Measurements from ENCODE around the gene CMSS1.

The CMSS1 gene

DNA sequence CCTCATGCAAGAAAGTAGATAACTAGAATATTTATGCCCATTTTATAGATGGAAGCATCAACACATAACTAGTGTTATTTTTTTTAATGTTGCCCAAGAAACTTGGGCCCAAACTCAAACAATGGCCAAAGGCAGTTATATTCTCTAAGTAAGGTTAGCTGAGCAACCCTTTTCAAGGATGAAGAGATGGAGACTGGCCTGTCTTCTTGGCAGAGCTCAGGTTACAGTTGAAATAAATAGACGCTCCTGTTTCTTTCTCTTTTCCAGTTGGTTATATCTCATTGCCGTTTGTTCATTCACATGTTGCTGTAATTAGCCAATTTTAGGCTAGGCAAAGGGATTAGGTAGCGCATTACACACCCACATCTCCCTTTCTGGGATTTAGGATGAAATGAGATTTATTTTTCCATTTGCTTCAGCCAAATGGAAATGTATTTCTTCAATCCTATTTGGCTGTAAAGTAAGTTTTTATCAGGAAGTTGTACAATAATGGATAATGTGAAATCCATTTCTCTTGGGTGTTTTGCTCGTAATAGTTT is 93.2 kb downstream of the CMSS1 start:
- DNase-seq, result no peak

DNA sequence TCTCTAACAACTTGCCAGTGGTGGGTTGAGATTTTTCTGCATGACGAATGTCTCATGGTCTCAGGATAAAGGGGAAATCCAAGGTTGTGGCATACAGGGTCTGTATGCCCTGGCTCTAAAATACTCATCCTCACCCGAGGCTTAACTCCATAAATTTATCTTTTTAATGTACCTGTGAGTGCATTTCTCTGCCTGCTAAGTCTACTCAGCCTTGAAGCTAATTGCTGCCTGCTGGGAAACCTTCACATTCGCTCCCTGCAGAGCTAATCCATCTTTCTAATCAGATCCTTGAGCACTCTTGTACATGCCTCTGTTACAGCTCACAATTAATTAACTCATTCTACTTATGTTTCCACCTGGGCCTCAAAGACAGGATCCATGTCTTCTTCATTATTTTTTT is 93.8 kb downstream of the CMSS1 start:
- DNase-seq, result no peak

DNA sequence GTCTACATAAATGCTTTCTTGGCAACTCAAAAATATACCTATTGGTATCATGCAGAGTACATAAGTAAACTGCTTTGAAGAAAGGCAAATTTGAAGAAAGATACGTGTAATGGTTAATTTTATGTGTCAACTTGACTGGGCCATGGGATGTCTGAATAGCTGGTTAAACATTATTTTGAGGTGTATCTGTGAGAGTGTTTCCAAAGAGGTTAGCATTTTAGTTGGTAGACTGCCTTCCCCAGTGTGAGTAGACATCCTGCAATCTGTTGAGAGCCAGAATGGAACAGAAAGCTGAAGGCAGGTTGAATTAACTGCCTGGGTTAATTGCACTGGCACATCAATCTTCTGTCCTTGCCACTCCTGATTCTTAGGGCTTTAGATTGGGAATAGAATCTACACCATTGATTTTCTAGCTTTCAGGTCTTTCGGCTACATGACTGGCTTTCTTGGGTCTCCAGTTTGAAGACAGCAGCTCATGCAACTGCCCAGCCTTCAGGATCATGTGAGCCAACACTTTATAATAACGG is 98.3 kb downstream of the CMSS1 start:
- DNase-seq, result no peak

DNA sequence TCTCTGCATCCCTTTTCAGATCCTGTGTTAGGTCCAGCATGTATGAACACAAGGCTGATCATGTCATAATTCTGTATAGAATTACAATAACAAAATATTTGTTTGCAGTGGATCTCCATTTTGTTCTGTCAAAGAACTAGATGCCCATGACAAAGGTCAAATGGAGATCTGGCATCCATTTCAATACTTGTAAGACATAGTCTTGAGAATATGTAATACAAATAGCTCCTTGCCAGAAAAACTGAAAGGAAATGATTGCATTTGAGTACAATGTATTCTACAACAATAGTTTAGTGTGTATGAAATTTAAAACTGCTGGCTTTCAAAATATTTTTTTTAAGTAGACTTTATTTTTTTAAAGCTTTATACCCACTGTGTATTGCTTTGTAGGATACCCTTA is 101.1 kb downstream of the CMSS1 start:
- no peak for DNase-seq

DNA sequence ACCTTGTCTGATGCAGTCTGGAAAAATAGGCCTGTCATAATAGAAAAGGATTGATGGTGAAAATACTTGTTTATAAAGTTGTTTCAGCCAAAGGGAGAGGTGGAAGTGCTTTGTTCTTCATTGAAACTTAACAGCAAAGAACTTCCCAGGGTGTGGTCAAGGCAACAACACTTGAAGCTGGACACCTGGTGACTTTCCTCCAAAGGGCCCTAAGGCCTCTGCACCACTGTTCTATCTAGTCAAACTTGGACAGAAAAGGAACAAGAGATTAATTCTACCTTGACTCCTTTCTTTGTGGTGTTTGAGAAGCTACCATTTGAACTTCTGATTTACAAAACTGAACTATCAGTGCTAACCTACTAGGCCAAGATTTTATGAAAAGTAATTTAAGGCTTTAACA is 102.0 kb downstream of the CMSS1 start:
- DNase-seq, result no peak

DNA sequence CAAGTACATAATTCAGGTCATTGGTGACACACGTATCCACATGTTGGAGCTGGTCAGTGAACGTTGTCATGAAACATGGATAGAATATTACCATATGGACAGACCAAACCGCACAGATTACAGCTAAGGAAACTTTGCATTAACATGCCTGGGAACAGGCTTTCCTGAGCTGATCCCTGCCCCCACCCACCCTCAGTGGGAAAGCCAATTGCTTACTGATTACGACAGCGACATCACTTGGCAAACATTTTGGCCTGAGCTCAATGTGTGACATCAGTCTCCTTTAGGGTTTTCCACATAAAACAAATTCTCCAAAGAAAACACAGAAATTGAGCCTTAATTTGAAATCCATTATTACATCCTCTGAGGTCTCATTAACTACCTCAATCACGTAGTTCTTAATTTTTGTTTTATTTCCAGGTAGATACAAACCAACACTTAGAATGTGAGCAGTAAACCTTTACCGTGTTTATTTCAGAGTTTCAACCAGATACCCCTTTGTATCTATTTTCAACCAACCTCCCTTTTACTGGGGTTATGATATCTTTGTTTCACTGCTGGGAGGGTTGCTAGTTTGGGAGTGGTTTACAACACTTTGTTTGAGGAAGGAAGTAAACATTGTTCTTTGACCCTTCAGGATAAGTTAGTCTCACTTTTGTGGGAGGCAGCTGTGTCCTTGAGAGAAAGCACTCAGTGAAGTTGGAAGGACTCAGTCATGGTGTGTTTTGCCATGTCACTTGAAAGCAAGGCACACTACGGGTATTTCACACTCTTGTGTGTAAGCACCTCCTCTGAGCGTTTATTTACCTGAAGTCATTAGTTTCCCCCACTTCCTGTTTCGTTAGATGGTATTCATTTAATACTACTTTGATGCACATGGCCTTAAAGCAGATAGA is 103.1 kb downstream of the CMSS1 start:
- no peak for DNase-seq

DNA sequence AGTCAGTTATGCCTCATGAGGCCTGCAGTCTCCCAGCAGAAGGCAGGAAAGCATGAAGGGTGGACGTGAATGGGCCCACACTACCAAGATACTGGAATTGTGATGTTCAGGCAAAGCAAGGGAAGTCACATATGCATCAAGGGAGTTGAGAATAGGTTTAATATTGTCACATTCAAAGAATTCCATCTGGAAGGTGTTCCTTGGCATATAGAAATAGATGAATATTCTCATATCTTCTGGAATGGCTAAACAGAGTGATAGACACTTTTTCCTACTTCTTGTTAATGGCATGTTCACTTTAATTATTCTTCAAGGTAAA is 103.7 kb downstream of the CMSS1 start:
- DNase-seq, result no peak

DNA sequence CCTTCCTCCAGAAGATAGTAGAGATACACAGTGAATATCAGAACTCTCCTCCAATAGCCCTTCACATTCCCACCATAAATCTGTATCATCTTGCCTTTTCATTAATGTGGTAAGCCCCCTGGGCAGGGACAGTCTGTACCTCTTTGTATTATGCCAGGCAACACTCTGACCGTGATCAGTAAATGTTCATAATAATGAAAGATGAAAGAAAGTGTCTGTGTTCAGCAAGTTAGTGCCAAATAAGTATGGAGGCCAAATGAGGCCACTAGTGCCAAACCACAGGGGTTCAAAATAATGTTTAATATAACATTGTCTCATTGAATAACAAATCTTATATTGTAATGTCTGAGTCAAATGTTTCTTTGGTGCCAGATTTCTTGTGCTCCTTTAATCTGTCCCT is 104.3 kb downstream of the CMSS1 start:
- DNase-seq, result no peak

DNA sequence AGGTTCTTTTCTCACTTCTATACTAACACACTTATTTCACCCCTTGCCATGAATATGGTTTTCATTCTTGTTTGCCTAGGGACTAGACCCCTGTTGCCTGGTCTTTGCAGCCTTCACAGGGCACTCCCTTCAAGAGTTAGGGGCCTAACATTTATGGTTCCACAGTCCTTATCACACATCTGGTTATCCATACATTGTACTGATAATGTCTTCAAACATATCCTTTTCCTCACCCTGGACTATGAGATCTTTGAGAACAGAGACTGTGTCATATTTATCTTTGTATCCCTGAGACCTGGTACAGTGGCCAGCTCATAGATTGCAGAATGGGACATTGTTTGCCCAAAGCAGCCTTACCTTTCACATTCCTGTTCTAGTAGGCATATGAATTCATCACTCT is 106.2 kb downstream of the CMSS1 start:
- no peak for DNase-seq

DNA sequence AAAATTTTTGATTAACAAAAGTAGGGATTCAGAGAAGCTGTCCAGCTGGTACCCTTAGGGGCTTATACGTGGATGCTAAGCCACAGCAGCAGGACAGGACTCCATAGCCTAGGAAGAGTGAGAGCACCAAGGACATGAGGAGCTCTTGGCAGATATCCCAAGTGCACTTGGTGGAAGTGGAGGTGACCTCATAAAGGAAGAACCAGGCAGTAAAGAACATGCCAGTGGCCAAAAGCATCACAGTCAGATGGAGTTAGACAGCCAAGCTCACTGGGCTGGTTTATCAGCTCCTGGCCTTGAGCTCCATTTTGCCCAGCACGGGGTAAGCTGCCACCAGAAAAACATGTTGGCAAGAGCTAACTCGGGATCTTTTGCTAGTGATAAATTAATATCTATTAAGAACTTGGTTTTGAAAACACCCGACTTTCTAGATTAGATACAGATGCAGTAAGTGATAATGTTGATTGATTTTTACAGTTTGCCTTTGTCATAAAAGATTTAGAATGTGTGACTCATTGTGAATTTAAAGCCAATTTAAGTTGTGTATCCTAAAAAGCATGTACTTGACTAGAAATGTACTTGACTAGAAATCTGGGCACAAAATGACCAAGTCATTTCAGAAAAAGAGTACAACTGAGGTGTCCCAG is 108.0 kb downstream of the CMSS1 start:
- DNase-seq, result no peak

DNA sequence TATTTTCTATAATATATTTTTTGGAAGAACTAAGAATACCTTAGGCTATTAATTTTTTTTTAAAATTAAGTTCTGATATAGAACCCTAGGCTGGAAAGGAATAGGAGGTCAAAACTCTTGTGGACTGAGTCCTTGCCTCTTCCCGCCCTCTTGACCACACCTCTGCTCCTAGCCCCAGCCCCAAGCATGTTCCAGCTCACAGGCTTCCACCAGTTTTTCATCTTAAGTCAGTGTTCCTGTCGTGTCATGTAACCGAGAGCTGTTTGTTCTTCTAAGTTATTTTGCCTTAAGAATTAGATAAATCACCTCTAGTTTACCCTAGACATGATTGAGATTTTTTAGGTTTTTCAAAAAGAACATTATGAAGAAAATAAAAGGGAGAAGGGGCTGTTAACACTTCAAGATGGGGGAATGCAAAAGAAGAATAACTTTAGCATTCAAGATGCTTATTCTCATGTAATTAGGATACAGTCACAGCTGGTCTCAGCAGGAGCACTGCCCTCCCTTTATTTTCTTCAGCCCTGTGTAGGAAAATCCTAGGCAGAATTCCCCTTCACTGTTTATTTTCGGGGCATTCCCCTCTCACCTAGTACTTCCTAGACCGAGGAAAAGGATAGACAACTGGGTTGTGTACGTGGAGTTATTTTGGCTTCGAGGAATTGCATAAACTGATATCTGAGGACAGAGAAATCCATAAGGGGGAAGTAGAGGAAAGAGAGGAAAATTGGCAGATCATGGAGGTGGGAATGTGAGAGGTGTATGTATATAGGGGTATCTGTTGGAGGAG is 110.2 kb downstream of the CMSS1 start:
- no peak for DNase-seq

DNA sequence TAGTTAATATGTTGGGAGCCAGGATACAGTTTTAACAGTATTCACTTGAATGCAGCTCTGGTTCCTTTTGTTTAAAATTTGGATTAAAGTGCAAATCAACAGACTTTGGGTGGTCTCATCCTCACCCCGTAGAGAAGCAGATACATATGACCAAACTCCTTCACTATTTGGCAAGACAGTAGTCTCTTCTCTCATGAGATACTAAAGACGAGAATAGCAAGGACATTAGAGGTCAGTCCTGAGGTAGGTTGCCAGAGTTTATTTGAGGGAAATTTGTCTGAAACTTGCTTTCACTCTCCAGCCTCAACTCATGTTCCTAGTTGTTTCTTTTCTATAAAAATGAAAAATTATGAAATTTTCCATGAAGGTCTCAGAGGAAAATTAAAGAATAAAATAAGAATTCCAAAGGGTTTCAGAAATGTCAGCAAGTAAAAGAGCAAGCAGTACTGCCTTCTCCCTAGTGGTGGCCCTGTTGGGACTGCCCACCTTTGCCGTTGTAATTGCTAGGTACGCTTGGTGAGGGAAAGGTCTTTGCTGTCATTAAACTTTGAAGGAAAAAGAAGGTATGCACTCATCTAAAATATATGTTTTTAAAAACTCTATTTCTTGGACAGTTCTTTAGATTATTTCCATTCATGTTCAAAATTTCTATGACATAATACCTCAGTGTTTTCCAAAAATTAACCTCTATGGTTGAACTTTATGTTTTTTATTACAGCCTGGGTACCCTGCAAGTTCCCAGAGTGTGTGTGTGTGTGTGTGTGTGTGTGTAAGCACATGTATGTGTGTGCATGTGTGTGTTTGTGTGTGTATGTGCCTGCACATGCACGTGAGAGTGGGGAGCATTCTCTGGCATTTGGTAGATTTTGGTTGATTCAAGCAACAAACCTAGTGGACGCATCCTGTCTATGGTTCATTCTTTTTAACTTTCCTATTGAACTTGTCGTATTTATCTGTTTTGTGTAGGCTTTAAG is 111.4 kb downstream of the CMSS1 start:
- DNase-seq, result no peak

DNA sequence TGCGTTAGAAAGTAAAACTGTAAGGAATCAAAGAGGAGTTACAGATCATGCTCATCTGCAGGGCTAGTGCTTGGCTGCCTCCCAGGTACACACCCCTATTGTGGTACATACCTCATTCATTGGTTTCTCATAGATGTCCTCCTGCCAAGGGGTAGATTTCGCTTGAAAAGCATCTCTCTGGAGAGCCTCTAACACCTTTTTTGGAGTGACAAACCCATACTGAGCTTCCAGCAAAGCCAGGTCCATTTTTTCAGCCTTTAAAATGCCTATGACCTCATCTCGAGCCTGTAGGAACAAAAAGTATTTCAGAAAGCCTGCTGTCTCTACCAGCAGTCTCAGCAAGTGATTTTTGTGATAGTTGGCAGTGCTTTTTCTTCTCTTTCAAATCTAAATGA is 112.1 kb downstream of the CMSS1 start:
- DNase-seq, result no peak

DNA sequence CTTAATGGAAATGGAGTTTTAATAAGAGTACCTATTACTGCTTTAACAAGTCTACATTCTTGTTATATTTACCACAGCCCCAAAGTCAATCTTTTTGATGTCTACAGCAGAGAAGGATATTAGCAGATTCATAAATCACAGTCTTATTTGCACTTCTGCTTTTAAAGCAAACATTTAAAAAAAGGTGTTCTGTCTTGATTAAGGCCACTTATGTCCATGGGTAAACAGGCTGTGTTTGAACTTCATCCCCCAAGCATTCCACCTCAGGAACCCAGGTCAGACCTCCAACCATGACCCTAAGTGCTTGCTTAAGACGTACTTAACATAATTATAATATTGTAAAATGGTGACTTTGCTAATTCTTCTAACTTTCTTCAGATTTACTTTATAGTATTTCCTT is 113.4 kb downstream of the CMSS1 start:
- DNase-seq, result no peak

DNA sequence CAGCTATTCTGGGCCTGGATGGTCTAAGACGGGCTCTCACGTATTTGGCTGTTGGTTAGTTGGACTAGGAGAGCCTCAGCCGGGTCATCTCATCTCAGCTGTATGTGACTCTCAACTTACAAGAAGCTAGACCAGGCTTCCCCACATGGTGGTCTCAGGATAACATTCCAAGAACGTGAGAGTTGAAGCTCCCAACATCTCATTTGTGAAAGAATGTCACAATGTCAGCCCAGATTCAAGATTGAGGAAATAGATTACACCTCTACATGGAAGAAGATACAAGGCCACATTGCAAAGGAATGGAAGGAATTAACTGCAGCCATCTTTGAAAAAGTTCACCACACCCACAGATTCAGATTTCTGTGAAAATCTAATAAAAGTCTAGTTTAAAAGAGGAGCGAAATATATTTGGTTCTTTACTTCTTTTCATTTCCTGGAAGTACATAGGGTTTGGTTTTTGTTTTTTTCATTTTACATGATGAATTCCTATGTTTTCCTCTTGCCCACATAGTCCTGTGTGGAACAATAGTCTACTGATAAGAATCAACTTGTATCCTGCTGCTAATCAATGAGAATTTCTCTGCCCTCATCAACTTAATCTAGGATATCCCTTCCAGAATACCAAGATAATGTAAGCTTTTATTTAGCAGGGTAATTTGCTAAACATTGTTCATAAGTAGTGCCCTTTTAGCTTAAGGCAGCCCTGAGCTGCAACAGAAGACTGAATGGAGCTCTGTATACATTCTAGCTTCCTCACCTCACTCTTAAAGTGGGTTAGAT is 116.5 kb downstream of the CMSS1 start:
- no peak for DNase-seq

DNA sequence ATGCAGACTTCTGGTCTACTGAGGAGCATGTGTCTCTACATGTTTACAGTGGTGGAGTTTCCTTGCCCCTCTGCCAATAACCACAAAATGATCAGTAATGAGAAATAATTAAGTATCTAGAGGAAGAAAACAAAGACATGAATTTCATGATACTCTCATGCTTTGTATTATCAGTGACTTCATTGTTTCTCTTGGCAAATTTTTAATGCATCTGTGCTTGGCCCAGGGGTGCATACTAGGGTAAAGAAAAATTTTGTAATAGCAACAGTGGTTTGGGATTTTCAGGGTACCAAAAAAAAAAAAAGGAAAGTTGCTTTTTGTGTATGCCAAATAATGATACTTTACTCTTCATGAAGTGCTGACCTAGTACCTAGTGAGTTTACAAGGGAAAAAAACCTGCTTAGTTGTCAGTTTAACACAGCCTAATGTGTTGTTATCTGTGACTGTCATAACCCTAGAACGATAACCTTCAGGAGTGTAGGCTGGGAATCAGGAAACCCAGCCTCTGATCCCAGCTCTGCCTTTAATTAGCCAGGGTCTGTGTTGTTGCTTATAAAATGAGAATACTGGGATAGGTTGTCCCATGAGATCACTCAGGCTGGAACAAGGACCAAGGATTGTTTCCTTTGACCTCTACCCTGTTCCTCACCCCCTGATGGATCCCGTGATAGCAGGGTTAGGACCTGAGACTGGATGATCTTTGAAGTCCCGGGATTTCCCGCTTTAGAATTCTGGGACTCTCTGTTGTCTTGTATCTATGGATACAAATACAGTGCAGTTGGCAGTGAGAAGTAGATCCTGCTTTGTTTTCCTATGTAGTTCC is 117.5 kb downstream of the CMSS1 start:
- no peak for DNase-seq

DNA sequence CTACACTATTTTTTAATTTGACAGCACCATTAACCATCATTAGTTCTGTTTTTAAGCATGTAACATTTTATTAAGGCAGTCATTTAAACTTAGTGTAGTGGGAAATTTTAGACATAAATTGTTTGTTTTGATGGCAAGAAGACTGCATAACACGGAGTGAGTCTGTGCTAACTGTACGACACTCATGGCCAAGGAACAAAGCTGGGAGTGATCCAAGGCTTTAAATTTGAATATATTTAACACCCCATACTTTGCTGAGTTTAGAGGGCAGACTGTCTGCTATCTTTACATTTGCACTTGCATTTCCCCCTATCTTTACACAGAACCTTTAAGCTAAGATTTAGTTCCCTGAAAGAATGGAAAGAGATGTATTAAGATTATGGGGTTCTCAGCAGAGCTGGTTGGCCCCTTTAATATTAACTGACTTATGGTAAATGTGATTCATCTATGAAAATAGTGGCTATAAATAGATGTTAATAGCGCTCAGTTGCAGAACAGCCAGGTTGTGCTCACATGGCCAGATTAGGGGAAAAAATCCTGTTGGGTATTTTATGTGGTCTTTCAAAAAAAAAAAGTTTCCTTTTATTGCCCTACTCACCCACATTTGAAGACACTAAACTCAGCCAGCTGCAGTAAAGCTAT is 120.7 kb downstream of the CMSS1 start:
- no peak for DNase-seq

DNA sequence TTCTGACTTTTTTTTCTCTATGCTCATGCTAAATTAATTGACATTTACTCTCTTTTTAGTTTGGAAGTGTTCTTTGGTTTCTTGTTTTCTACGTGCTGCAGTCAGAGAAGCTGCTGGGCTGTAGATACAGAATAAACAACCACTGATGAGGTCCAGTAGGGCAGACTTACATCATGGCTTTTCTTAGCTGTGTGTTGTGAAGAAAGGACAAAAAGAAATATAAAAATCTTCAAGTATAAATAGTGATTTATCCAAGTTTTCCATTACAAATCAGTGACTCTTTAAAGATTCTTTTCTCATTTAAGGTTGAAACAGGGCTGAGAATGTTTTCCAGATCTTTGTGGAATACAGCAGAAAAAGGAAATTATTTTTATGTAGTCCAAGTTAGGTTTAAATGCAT is 122.2 kb downstream of the CMSS1 start:
- no peak for DNase-seq

DNA sequence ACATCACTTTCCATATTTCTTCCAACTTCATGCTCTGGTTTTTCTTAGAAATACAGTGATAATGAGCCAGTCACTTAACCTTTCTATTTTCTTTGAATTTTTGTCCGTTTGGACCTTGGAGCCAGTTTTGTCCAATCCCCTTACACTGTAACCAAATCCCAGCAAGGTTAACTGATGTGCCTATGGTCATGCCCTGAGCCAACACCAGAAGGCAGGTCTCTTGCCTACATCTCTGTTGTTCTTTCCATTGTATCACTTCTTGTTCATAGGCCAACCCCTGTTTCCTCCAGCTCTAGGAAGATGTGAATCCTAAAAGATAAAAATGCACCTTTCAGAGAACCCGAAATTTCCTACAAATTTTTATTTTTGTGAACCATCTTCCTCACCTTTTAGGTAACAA is 122.7 kb downstream of the CMSS1 start:
- DNase-seq, result no peak

DNA sequence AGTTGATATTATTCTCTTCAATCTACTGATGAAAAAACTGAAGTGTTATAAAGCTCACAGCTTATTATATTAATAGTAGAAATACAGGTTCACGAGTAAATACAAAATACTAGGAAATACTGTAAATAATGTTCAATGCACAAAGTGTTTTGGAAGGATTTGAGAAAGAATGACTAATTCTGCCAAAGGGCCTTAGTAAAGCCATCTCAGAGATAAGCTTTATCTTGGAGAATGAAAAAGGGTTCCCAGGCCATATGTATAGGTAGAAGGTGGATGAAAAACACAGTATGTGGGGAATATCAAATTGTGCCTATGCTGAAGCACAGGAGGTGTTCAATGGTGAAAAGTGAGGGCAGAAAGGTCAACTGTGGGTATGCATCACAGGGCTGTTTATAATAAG is 123.5 kb downstream of the CMSS1 start:
- no peak for DNase-seq
